ENCODE data around the gene TMEM108.

DNA sequence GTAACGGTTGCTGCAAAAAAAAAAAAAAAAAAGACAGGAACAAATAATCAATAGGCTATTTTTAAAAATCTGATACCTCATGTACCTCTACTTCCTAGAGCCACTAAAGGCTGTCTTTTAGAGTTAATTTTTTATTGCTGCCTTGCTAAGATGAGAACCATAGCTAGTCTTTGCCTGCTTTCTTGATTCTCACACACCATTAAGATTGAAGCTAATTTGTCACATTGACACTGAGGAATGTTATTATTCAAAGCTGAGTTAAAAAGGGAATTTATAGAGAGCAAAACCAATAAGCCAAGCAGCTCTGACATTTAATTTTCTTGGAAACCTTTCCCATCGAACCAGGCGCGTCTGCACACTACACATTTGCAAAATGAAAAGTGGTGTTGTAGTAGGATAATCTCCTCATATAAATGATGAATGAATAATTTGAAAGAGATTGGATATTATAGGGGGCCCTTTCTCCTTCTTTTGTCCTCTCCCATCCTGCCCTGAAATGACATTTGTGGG is 149.7 kb downstream of the TMEM108 start:
- TF ChIP-seq, protein P1, sequence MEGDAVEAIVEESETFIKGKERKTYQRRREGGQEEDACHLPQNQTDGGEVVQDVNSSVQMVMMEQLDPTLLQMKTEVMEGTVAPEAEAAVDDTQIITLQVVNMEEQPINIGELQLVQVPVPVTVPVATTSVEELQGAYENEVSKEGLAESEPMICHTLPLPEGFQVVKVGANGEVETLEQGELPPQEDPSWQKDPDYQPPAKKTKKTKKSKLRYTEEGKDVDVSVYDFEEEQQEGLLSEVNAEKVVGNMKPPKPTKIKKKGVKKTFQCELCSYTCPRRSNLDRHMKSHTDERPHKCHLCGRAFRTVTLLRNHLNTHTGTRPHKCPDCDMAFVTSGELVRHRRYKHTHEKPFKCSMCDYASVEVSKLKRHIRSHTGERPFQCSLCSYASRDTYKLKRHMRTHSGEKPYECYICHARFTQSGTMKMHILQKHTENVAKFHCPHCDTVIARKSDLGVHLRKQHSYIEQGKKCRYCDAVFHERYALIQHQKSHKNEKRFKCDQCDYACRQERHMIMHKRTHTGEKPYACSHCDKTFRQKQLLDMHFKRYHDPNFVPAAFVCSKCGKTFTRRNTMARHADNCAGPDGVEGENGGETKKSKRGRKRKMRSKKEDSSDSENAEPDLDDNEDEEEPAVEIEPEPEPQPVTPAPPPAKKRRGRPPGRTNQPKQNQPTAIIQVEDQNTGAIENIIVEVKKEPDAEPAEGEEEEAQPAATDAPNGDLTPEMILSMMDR (IDR thresholded peaks at IDR 0.05; ENCODE audit: low read length): no peak
- no peak for TF ChIP-seq EZH2 (IDR thresholded peaks at IDR 0.05; ENCODE audit: borderline replicate concordance, low read length)

Data from OCI-LY1 (cell line).